ENCODE results near the gene NDUFAB1.

DNA sequence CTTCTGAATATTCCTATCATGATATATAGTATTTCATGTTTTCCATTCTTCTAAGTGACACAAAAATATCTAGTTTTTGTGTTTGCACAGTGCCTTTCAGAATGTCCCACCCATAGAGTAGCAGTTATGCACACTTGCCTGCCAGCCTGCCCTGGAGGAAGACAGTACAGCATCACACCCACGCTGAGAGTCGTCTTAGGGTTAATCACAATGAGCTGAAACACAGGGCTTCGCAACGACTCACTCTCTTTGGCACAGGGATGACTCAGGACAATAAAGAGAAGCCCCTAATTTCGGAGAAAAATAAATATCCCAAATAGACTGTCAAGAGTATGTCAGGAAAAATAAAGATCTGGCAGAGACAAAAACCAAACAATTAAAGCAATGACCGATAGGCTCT lies 11.6 kb upstream of the NDUFAB1 start:
- TF ChIP-seq, protein P1, sequence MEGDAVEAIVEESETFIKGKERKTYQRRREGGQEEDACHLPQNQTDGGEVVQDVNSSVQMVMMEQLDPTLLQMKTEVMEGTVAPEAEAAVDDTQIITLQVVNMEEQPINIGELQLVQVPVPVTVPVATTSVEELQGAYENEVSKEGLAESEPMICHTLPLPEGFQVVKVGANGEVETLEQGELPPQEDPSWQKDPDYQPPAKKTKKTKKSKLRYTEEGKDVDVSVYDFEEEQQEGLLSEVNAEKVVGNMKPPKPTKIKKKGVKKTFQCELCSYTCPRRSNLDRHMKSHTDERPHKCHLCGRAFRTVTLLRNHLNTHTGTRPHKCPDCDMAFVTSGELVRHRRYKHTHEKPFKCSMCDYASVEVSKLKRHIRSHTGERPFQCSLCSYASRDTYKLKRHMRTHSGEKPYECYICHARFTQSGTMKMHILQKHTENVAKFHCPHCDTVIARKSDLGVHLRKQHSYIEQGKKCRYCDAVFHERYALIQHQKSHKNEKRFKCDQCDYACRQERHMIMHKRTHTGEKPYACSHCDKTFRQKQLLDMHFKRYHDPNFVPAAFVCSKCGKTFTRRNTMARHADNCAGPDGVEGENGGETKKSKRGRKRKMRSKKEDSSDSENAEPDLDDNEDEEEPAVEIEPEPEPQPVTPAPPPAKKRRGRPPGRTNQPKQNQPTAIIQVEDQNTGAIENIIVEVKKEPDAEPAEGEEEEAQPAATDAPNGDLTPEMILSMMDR (IDR thresholded peaks at IDR 0.05): no peak
- TF ChIP-seq EP300 (IDR thresholded peaks at IDR 0.05): no peak
- TF ChIP-seq POLR2AphosphoS5 (IDR thresholded peaks at IDR 0.05): no peak
- no peak for TF ChIP-seq POLR2A (IDR thresholded peaks at IDR 0.05)

All from sigmoid colon (tissue), 4 donors.